ENCODE results near the gene ENTHD1. TPM values are rescaled to one million over a fixed set of nuclear protein-coding genes. Genes with fewer than 3 reads are reported as not detected.
"Not testable (repeated sequence)": the region's sequence is repeated elsewhere in the genome, so short reads cannot be mapped to it uniquely, and the experiment has no call there.

ENTHD1 gene
- total RNA-seq, 1 experiment from 2014 or later = not detected

- DNase-seq (ENCODE audit: low read depth) = no peak
Observed at GRCh38 chr22:39898997-39899396, 5.4 kb upstream of the ENTHD1 start.

DNA sequence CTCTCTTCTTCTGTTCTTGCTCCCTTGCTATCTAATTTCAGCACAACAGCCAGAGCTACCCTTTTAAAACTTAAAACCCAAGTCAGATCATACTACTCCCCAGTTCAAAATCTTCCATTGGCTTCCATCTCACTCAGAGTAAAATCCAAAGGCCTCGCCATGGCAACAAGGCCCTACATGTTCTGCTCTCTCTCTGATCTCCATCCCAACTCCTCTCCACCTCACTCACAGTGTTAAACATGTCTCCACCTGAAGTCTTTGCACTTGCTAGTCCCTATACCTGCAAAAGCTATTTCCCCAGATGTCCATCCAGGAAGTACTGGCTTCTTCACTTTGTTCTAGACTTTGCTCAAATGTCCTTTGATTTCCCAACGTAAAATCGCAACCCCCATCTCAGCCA lies 4.3 kb upstream of the ENTHD1 start:
- no peak for DNase-seq (ENCODE audit: low read depth)

DNA sequence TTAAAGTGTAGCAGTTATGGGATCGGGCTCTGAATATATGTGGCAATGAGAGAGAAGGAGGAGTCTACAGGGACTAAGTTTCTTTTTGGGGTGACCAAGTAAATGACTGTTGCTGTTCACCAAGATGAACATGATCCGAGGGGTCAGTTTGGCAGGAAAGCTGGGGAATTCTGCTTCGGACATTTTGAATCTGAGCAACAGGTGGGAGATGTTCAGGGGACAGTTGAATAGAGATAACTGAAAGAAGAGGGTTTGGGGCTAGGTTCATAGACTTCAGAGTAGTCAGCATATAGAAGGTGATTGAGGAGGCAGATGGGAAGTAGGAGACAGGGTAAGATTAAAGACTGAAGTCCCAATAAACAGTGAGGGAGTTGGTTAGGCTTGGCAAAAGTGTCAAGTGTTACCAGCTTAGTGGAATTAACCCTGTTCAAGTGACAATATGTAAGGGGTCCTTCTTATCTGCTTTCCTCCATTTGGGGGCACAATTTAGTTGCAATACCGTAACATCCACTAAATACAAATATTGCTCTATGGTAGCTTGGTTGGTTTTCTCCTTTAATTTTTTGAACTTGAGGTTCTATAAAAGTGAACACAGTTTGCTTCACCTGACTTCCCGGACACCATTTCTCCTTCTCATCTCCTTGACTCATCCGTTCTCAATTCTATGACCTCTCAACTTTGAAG lies 2.9 kb upstream of the ENTHD1 start:
- no peak for DNase-seq (ENCODE audit: low read depth)

GRCh38 chr22:39895682-39896081 lies 2.1 kb upstream of the ENTHD1 start:
- DNase-seq (ENCODE audit: low read depth) = no peak

GRCh38 chr22:39894554-39895092 lies 1.1 kb upstream of the ENTHD1 start:
- DNase-seq (ENCODE audit: low read depth) = no peak

DNA sequence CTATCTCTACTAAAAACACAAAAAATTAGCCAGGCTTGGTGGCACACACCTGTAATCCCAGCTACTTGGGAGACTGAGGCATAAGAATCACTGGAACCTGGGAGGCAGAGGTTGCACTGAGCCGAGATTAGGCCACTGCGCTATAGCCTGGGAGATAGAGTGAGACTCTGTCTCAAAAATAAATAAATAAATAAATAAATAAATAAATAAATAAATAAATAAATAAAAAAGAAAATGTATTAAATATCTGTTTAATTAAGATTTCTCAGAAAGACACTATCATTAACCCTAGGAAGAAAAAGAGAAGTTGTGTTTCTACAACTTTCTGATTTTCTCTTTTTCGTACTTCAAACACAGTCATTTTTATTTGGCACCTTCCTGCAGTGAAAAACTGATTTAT lies 3.6 kb downstream of the ENTHD1 start:
- DNase-seq (ENCODE audit: low read depth) = not testable (repeated sequence)

- DNase-seq (ENCODE audit: low read depth) = no peak
Observed at GRCh38 chr22:39883057-39883456, 10.5 kb downstream of the ENTHD1 start.

GRCh38 chr22:39880722-39881121 lies 12.8 kb downstream of the ENTHD1 start:
- DNase-seq (ENCODE audit: low read depth) = no peak

DNA sequence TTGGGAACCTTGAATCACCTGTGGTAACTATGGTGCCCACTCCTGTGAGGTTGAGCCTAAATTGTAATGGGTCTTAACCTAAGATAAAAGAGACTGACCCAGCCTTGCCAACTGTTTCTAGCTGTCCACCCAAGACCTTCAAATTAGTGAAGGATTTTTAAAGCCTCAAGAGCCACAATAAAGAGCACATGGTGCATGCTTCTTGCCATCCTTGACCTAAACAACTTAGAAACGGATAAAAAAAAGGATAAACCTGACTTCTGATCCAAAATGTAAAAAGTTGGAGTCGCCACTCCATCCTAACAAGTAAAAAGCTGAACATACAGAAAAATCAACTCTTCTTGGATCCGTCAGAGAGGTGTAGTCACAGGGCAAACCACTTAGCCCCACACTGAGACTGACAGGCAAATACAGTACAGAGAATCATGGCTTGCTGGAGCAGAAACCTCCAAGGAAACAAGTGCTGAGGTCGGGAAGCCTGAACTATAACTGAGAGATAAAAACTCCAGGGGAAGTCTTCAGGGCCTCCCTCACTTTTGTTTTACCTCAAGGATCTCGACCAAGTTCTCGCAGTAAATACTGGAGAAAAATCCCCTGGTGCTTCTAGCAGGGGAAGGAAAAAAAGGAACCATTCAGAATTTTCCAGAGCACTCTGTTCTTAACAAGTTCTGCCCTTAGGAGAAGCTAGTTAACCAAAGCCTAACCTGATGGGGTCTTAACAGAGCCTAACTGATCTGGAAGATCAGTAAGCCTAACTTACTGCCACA lies 16.3 kb downstream of the ENTHD1 start:
- no peak for DNase-seq (ENCODE audit: low read depth)

- not testable (repeated sequence) for DNase-seq (ENCODE audit: low read depth)
Observed at GRCh38 chr22:39875176-39875885, 18.2 kb downstream of the ENTHD1 start.

DNA sequence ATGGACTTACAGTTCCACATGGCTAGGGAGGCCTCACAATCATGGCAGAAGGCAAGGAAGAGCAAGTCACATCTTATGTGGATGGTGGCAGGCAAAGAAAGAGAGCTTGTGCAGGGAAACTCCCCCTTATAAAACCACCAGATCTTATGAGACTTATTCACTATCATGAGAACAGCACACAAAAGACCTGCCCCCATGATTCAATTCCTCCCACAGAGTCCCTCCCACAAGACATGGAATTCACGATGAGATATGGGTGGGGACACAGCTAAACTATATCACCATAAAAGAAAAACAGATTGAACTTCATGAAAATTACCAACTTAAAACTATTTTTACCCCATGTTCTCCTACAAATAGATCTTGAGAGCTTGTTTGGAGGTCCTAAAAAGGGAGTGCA lies 19.6 kb downstream of the ENTHD1 start:
- DNase-seq (ENCODE audit: low read depth) = no peak

GRCh38 chr22:39872548-39872947 lies 21.0 kb downstream of the ENTHD1 start:
- no peak for DNase-seq (ENCODE audit: low read depth)

DNA sequence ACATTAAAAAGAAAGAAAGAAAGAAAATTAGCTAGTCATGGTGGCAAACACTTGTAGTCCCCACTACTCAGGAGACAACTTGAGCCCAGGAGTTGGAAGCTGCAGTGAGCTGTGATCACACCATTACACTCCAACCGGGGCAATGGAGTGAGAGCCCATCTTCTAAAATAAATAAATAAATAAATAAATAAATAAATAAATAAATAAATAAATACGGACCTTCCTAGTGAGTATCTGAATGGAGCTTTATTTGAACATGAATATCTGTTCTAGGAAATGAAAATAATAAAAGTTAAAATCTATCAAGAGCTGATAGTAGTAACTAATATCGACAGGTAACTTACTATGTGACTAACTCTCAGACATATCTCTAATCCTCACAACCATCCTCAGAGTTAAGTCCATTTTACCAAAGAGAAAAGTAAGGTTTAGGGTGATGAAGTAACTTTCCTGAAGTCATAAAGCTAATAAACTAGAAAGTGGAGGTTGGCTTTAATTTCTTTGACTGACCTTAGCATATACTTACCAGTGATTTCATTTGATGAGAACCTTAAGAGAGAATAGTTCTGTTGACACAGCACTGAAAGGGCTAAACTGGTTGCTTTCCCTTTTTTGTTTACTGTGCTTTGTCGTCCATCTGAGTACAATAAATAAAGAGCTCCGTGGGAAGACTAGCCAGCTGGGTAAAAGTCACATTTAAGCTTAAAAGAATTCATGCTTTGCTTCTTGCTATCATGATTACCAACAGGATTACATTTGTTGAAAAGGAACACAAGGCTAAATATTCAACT lies 22.4 kb downstream of the ENTHD1 start:
- DNase-seq (ENCODE audit: low read depth) = no peak

GRCh38 chr22:39869797-39870196 lies 23.8 kb downstream of the ENTHD1 start:
- not testable (repeated sequence) for DNase-seq (ENCODE audit: low read depth)

GRCh38 chr22:39868741-39869140 lies 24.8 kb downstream of the ENTHD1 start:
- DNase-seq (ENCODE audit: low read depth) = no peak

GRCh38 chr22:39859903-39860588 lies 33.5 kb downstream of the ENTHD1 start:
- DNase-seq (ENCODE audit: low read depth) = no peak

- peak; percentile 5 for DNase-seq (ENCODE audit: low read depth)
Observed at GRCh38 chr22:39856588-39856987, 37.0 kb downstream of the ENTHD1 start.

DNA sequence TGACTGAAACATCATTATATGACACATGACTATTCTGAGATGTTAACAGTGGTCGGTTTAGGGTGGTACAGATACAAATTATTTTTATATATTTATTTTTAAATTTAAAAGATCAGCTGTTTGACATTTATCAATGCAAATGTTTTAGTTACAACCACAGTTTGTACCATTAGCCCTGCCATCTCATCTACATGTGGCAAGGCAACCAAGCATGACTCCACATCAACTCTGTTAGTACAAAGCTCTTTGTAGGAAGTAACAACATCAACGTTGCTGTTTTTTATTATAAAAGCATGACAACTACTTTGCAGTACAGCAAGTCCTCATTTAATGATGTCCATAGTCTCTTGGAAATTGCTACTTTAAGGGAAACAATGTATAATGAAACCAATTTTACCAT lies 40.8 kb downstream of the ENTHD1 start:
- no peak for DNase-seq (ENCODE audit: low read depth)

GRCh38 chr22:39851606-39852315 lies 41.8 kb downstream of the ENTHD1 start:
- DNase-seq (ENCODE audit: low read depth) = no peak

DNA sequence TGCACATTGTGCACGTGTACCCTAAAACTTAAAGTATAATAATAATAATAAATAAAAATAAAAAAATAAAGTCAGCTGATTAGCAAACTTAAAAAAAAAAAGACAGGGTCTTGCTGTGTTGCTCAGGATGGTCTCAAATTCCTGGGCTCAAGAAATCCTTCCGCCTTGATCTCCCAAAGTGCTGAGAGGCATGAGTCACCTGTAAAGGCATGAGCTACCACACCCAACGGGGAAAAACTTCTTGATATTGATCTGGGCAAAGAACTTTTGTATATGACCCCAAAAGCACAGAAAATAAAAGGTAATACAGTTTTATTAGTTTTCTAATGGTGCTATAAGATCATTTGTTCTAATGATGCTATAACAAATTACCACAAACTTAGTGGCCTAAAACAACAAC lies 46.1 kb downstream of the ENTHD1 start:
- DNase-seq (ENCODE audit: low read depth) = peak; percentile 7

Data from Daoy (cell line).